ENCODE results near the gene KRR1.
"Not testable (repeated sequence)": the region's sequence is repeated elsewhere in the genome, so short reads cannot be mapped to it uniquely, and the experiment has no call there.

The KRR1 gene

GRCh38 chr12:75526655-75527511, 15.5 kb upstream of the KRR1 start:
- Histone ChIP-seq H3K4me3 (ENCODE audit: low read length in 2 of 2) (no peak overlapping the region), H3K27me3 (ENCODE audit: control insufficient read depth in 2 of 2, insufficient read depth in 2 of 2, low read length in 2 of 2) (no peaks in the 10 kb centered on the region), H3K9ac (ENCODE audit: low read depth in 1 of 2, low read length in 2 of 2) (no peak overlapping the region), H3K27ac (ENCODE audit: low read depth in 2 of 2, low read length in 2 of 2) (no peak overlapping the region), H3K4me1 (ENCODE audit: control insufficient read depth in 2 of 2, insufficient read depth in 2 of 2, low read length in 2 of 2) (no peaks in the 10 kb centered on the region), H3K9me3 (ENCODE audit: control insufficient read depth in 2 of 2, low read length in 2 of 2) (no peaks in the 10 kb centered on the region), H3K36me3 (ENCODE audit: control insufficient read depth in 2 of 2, insufficient read depth in 2 of 2, low read length in 2 of 2) (no peaks in the 10 kb centered on the region)

- Histone ChIP-seq H3K9ac (ENCODE audit: low read depth in 1 of 2, low read length in 2 of 2) (no peak overlapping the region), H3K27ac (ENCODE audit: low read depth in 2 of 2, low read length in 2 of 2) (no peak overlapping the region), H3K4me1 (ENCODE audit: control insufficient read depth in 2 of 2, insufficient read depth in 2 of 2, low read length in 2 of 2) (no peaks in the 10 kb centered on the region), H3K27me3 (ENCODE audit: control insufficient read depth in 2 of 2, insufficient read depth in 2 of 2, low read length in 2 of 2) (no peaks in the 10 kb centered on the region), H3K9me3 (ENCODE audit: control insufficient read depth in 2 of 2, low read length in 2 of 2) (no peaks in the 10 kb centered on the region), H3K36me3 (ENCODE audit: control insufficient read depth in 2 of 2, insufficient read depth in 2 of 2, low read length in 2 of 2) (no peaks in the 10 kb centered on the region), H3K4me3 (ENCODE audit: low read length in 2 of 2) (no peak overlapping the region)
Observed at GRCh38 chr12:75525263-75525662, 13.9 kb upstream of the KRR1 start.

- H3K9ac ChIP-seq (ENCODE audit: low read depth in 1 of 2, low read length in 2 of 2); H3K36me3 ChIP-seq (ENCODE audit: control insufficient read depth in 2 of 2, insufficient read depth in 2 of 2, low read length in 2 of 2); H3K27me3 ChIP-seq (ENCODE audit: control insufficient read depth in 2 of 2, insufficient read depth in 2 of 2, low read length in 2 of 2); H3K4me3 ChIP-seq (ENCODE audit: low read length in 2 of 2); H3K9me3 ChIP-seq (ENCODE audit: control insufficient read depth in 2 of 2, low read length in 2 of 2); H3K27ac ChIP-seq (ENCODE audit: low read depth in 2 of 2, low read length in 2 of 2); H3K4me1 ChIP-seq (ENCODE audit: control insufficient read depth in 2 of 2, insufficient read depth in 2 of 2, low read length in 2 of 2): not testable (repeated sequence)
Observed at GRCh38 chr12:75522124-75522523, 10.7 kb upstream of the KRR1 start.

- H3K9ac ChIP-seq (ENCODE audit: low read depth in 1 of 2, low read length in 2 of 2); H3K36me3 ChIP-seq (ENCODE audit: control insufficient read depth in 2 of 2, insufficient read depth in 2 of 2, low read length in 2 of 2); H3K9me3 ChIP-seq (ENCODE audit: control insufficient read depth in 2 of 2, low read length in 2 of 2); H3K4me1 ChIP-seq (ENCODE audit: control insufficient read depth in 2 of 2, insufficient read depth in 2 of 2, low read length in 2 of 2); H3K27me3 ChIP-seq (ENCODE audit: control insufficient read depth in 2 of 2, insufficient read depth in 2 of 2, low read length in 2 of 2); H3K27ac ChIP-seq (ENCODE audit: low read depth in 2 of 2, low read length in 2 of 2); H3K4me3 ChIP-seq (ENCODE audit: low read length in 2 of 2): not testable (repeated sequence)
Observed at GRCh38 chr12:75521224-75521623, 9.8 kb upstream of the KRR1 start.

GRCh38 chr12:75509621-75510020, 1.8 kb downstream of the KRR1 start:
- H3K4me3 ChIP-seq (ENCODE audit: low read length in 2 of 2) = no peak overlapping the region

GRCh38 chr12:75508159-75508558, 3.2 kb downstream of the KRR1 start:
- H3K9me3 ChIP-seq (ENCODE audit: control insufficient read depth in 2 of 2, low read length in 2 of 2) = no peaks in the 10 kb centered on the region

More at GRCh38 chr12:75509621-75510020, 1.8 kb downstream of the KRR1 start:
- no peak overlapping the region for H3K9ac ChIP-seq (ENCODE audit: low read depth in 1 of 2, low read length in 2 of 2)
- no peaks in the 10 kb centered on the region for H3K27me3 ChIP-seq (ENCODE audit: control insufficient read depth in 2 of 2, insufficient read depth in 2 of 2, low read length in 2 of 2)
- peaks cover 6 to 16% of the 10 kb centered on the region in 2 donors for H3K36me3 ChIP-seq (ENCODE audit: control insufficient read depth in 2 of 2, insufficient read depth in 2 of 2, low read length in 2 of 2)
- no peak overlapping the region for H3K27ac ChIP-seq (ENCODE audit: low read depth in 2 of 2, low read length in 2 of 2)
- no peaks in the 10 kb centered on the region for H3K9me3 ChIP-seq (ENCODE audit: control insufficient read depth in 2 of 2, low read length in 2 of 2)
- H3K4me1 ChIP-seq (ENCODE audit: control insufficient read depth in 2 of 2, insufficient read depth in 2 of 2, low read length in 2 of 2) = peaks cover 6 to 10% of the 10 kb centered on the region in 2 donors

GRCh38 chr12:75507086-75507485, 4.3 kb downstream of the KRR1 start:
- no peak overlapping the region for H3K9ac ChIP-seq (ENCODE audit: low read depth in 1 of 2, low read length in 2 of 2)
- H3K9me3 ChIP-seq (ENCODE audit: control insufficient read depth in 2 of 2, low read length in 2 of 2) = no peaks in the 10 kb centered on the region
- H3K4me3 ChIP-seq (ENCODE audit: low read length in 2 of 2) = no peak overlapping the region
- no peaks in the 10 kb centered on the region for H3K27me3 ChIP-seq (ENCODE audit: control insufficient read depth in 2 of 2, insufficient read depth in 2 of 2, low read length in 2 of 2)
- H3K4me1 ChIP-seq (ENCODE audit: control insufficient read depth in 2 of 2, insufficient read depth in 2 of 2, low read length in 2 of 2) = peaks cover 6 to 10% of the 10 kb centered on the region in 2 donors
- H3K36me3 ChIP-seq (ENCODE audit: control insufficient read depth in 2 of 2, insufficient read depth in 2 of 2, low read length in 2 of 2) = peaks cover 19 to 29% of the 10 kb centered on the region in 2 donors
- no peak overlapping the region for H3K27ac ChIP-seq (ENCODE audit: low read depth in 2 of 2, low read length in 2 of 2)

More at GRCh38 chr12:75508159-75508558, 3.2 kb downstream of the KRR1 start:
- Histone ChIP-seq H3K4me1 (ENCODE audit: control insufficient read depth in 2 of 2, insufficient read depth in 2 of 2, low read length in 2 of 2) (peaks cover 6 to 10% of the 10 kb centered on the region in 2 donors), H3K9ac (ENCODE audit: low read depth in 1 of 2, low read length in 2 of 2) (no peak overlapping the region), H3K4me3 (ENCODE audit: low read length in 2 of 2) (no peak overlapping the region), H3K36me3 (ENCODE audit: control insufficient read depth in 2 of 2, insufficient read depth in 2 of 2, low read length in 2 of 2) (peaks cover 9 to 21% of the 10 kb centered on the region in 2 donors), H3K27me3 (ENCODE audit: control insufficient read depth in 2 of 2, insufficient read depth in 2 of 2, low read length in 2 of 2) (no peaks in the 10 kb centered on the region), H3K27ac (ENCODE audit: low read depth in 2 of 2, low read length in 2 of 2) (no peak overlapping the region)

- Histone ChIP-seq H3K27me3 (ENCODE audit: control insufficient read depth in 2 of 2, insufficient read depth in 2 of 2, low read length in 2 of 2) (no peaks in the 10 kb centered on the region), H3K4me1 (ENCODE audit: control insufficient read depth in 2 of 2, insufficient read depth in 2 of 2, low read length in 2 of 2) (peaks cover 6 to 9% of the 10 kb centered on the region in 2 donors), H3K27ac (ENCODE audit: low read depth in 2 of 2, low read length in 2 of 2) (no peak overlapping the region), H3K36me3 (ENCODE audit: control insufficient read depth in 2 of 2, insufficient read depth in 2 of 2, low read length in 2 of 2) (peaks cover 31 to 42% of the 10 kb centered on the region in 2 donors), H3K9ac (ENCODE audit: low read depth in 1 of 2, low read length in 2 of 2) (no peak overlapping the region), H3K4me3 (ENCODE audit: low read length in 2 of 2) (no peak overlapping the region), H3K9me3 (ENCODE audit: control insufficient read depth in 2 of 2, low read length in 2 of 2) (no peaks in the 10 kb centered on the region)
Observed at GRCh38 chr12:75505706-75506312, 5.6 kb downstream of the KRR1 start.

GRCh38 chr12:75503866-75504265, 7.5 kb downstream of the KRR1 start:
- H3K9me3 ChIP-seq (ENCODE audit: control insufficient read depth in 2 of 2, low read length in 2 of 2) = no peaks in the 10 kb centered on the region
- peaks cover 38 to 57% of the 10 kb centered on the region in 2 donors for H3K36me3 ChIP-seq (ENCODE audit: control insufficient read depth in 2 of 2, insufficient read depth in 2 of 2, low read length in 2 of 2)
- H3K4me3 ChIP-seq (ENCODE audit: low read length in 2 of 2) = no peak overlapping the region
- H3K4me1 ChIP-seq (ENCODE audit: control insufficient read depth in 2 of 2, insufficient read depth in 2 of 2, low read length in 2 of 2) = no peaks in the 10 kb centered on the region
- H3K9ac ChIP-seq (ENCODE audit: low read depth in 1 of 2, low read length in 2 of 2) = no peak overlapping the region
- no peak overlapping the region for H3K27ac ChIP-seq (ENCODE audit: low read depth in 2 of 2, low read length in 2 of 2)
- no peaks in the 10 kb centered on the region for H3K27me3 ChIP-seq (ENCODE audit: control insufficient read depth in 2 of 2, insufficient read depth in 2 of 2, low read length in 2 of 2)

GRCh38 chr12:75503459-75503858, 8.0 kb downstream of the KRR1 start:
- no peak overlapping the region for H3K4me3 ChIP-seq (ENCODE audit: low read length in 2 of 2)
- H3K27me3 ChIP-seq (ENCODE audit: control insufficient read depth in 2 of 2, insufficient read depth in 2 of 2, low read length in 2 of 2) = no peaks in the 10 kb centered on the region
- H3K9me3 ChIP-seq (ENCODE audit: control insufficient read depth in 2 of 2, low read length in 2 of 2) = no peaks in the 10 kb centered on the region
- H3K27ac ChIP-seq (ENCODE audit: low read depth in 2 of 2, low read length in 2 of 2) = no peak overlapping the region
- H3K36me3 ChIP-seq (ENCODE audit: control insufficient read depth in 2 of 2, insufficient read depth in 2 of 2, low read length in 2 of 2) = peaks cover 42 to 59% of the 10 kb centered on the region in 2 donors
- H3K4me1 ChIP-seq (ENCODE audit: control insufficient read depth in 2 of 2, insufficient read depth in 2 of 2, low read length in 2 of 2) = no peaks in the 10 kb centered on the region
- H3K9ac ChIP-seq (ENCODE audit: low read depth in 1 of 2, low read length in 2 of 2) = no peak overlapping the region
